ENCODE measurements around the gene TNRC6B.
A peak's percentile ranks its signal among the peaks of the same experiment; 100 is the strongest.

TNRC6B gene

DNA sequence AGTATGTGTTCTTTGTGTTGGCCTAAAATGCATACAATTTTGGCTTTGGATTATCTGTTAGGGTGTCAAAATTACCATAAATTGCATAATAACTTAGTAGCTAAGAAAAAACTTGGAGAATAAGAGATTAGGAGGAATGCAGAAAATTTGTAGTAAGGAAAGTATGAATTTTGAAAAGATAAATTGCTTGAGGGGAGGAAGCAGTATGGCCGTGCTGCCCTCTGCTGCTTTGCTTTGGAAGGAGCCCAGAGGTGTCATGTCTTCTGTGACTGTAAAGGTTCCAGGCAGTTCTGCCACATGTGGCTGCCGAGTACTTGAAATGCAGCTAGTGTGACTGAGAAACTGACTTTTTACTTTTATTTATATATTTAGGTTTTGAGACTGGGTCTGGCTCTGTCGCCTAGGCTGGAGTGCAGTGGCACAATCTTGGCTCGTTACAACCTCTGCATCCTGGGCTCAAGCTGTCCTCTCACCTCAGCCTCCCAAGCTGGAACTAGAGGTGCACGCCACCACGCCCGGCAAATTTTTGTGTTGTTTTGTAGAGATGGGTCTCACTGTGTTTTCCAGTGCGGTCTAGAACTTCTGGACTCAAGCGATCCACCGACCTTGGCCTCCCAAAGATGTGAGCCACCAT lies 170.4 kb downstream of the TNRC6B start:
- peak; percentile 69 for DNase-seq (ENCODE audit: low read depth)
- H3K4me3 ChIP-seq (ENCODE audit: low read length): peak overlapping the region; percentile 96; the same call in 1 of the 2 replicates
- TF ChIP-seq, protein P1, sequence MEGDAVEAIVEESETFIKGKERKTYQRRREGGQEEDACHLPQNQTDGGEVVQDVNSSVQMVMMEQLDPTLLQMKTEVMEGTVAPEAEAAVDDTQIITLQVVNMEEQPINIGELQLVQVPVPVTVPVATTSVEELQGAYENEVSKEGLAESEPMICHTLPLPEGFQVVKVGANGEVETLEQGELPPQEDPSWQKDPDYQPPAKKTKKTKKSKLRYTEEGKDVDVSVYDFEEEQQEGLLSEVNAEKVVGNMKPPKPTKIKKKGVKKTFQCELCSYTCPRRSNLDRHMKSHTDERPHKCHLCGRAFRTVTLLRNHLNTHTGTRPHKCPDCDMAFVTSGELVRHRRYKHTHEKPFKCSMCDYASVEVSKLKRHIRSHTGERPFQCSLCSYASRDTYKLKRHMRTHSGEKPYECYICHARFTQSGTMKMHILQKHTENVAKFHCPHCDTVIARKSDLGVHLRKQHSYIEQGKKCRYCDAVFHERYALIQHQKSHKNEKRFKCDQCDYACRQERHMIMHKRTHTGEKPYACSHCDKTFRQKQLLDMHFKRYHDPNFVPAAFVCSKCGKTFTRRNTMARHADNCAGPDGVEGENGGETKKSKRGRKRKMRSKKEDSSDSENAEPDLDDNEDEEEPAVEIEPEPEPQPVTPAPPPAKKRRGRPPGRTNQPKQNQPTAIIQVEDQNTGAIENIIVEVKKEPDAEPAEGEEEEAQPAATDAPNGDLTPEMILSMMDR (conservative IDR thresholded peaks at IDR 0.05; ENCODE audit: low read length): peak; percentile 90

DNA sequence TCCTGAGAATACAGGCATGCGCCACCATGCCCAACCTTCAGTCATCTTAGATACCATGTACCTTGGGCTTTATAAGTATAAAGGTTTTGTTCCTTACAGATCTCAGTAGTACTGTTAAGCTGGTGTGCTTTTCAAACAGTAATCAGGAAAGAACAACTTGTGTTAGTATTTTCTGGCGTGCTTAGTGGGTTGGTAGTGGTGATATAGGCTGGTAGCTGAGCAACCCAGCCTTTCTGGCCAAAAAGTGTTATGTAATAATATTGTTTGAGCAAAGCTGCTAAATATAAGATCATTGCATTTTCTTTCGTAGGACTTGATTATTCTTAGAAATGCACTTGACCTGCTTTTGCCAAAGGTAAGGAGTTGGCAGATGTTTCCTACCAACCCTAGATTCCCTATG lies 175.0 kb downstream of the TNRC6B start:
- no peak overlapping the region for H3K4me3 ChIP-seq (ENCODE audit: low read length)
- TF ChIP-seq, protein P1 (conservative IDR thresholded peaks at IDR 0.05; ENCODE audit: low read length): no peak
- DNase-seq (ENCODE audit: low read depth): no peak

DNA sequence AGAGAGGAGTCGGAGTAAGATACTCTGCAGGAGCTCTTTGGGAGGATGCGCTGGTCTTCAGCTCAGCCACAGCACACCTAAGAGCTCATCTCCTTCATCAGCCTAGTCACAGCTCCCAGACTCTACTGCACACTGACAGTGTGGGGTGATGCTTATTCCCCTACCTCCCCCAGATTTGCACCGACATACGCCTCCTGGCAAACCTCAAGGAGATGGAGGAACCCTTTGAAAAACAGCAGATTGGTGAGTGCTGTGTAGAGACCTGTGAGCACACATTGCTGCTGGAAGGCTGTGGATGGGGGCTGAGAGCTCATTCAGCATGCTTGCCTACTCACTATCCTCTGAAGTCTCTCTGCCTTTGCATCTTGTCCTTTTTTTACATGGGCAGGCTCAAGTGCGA lies 183.4 kb downstream of the TNRC6B start:
- DNase-seq (ENCODE audit: low read depth): no peak
- TF ChIP-seq, protein P1 (conservative IDR thresholded peaks at IDR 0.05; ENCODE audit: low read length): no peak
- H3K4me3 ChIP-seq (ENCODE audit: low read length): no peak overlapping the region

DNA sequence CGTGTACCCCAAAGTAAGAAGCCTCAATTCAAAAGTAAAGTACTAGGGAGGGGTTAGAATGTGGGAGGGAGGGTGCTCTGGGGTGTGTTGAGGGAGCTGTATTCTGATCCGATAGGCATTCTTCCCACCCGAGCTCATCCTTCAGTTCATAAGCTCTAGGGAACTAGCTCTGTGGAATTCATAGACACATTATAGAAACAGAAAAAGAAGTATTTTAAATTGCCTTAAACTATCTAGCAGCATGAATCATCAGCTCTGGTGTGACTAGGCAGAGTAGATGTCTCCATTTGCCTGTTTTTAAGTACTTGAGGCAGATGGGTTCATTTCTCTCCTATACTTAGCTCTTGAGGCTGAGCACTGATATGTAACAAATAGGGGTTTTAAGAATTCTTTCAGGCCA lies 185.3 kb downstream of the TNRC6B start:
- no peak overlapping the region for H3K4me3 ChIP-seq (ENCODE audit: low read length)
- TF ChIP-seq, protein P1 (conservative IDR thresholded peaks at IDR 0.05; ENCODE audit: low read length): no peak
- DNase-seq (ENCODE audit: low read depth): peak; percentile 58

DNA sequence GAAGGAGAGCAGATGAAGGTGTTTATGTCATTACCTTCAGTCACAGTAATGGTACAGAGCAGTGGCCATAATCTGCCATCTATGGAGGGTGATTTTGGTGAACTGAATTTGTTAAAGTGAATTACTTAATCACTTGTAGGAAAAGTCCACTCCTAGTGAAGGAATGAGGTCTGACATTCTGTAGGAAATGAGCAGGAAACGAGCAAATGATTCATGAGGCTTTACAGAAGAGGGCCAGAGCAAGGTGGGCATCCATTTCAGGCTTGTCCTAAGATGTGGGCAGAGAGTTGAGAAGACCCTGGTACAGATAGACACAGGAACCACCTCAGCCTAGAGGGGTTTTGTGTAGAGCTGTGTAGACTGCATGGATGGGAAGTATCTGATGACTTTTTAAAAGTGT lies 186.7 kb downstream of the TNRC6B start:
- DNase-seq (ENCODE audit: low read depth): no peak

DNA sequence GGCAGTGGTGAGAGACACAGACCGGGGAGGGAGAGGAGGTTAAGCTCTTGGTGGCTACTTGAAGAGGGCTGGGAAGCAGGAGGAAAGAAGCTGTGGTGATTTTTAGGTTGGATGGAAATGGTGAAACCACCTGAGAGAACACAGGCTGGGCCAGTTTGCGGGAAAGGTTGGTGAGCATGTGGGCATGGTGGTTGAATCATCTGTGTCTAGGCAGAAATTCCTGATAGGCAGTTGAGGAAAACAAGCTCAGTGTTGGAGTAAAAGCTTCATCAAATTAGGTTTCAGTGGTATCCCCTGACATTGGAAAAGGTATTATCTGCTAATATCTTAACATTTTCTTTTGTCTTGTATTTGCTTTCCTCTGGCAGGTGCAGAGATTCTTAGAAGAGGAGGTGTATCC lies 188.3 kb downstream of the TNRC6B start:
- no peak for DNase-seq (ENCODE audit: low read depth)
- no peak overlapping the region for H3K4me3 ChIP-seq (ENCODE audit: low read length)
- TF ChIP-seq, protein P1 (conservative IDR thresholded peaks at IDR 0.05; ENCODE audit: low read length): no peak

More for the DNA sequence above, 186.7 kb downstream of the TNRC6B start:
- no peak overlapping the region for H3K4me3 ChIP-seq (ENCODE audit: low read length)
- TF ChIP-seq, protein P1 (conservative IDR thresholded peaks at IDR 0.05; ENCODE audit: low read length): no peak

DNA sequence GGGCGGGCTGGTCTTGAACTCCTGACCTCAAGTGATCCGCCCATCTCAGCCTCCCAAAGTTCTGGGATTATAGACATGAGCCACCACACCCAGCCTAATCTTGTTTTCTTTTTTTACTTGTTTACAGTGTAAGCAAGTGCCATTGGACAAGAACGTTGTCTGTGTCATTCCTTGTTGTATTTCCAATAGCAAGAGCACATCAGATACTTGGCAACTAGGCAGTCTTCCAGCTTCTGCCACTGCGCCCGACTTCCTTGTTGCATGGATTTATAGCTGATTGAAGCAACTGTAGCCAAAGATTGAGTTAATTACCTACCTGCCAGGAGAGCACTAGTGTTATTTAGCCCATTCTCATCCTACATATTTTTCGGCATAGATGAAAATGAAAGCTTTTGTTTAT lies 189.6 kb downstream of the TNRC6B start:
- TF ChIP-seq, protein P1 (conservative IDR thresholded peaks at IDR 0.05; ENCODE audit: low read length): no peak
- no peak overlapping the region for H3K4me3 ChIP-seq (ENCODE audit: low read length)
- no peak for DNase-seq (ENCODE audit: low read depth)
